K562 (cell line): ENCODE measurements around the gene AHNAK. TPM values are rescaled to one million over a fixed set of nuclear protein-coding genes. Genes with fewer than 3 reads are reported as not detected.
A peak's percentile ranks its signal among the peaks of the same experiment; 100 is the strongest.

Source experiments
- BRCA1 ChIP-seq, 2 experiments: fragments of 450-650 bp in 1 of 2; sonication (generic) in 1 of 2; formaldehyde crosslinking in 1 of 2; IDR thresholded peaks; 2 replicates each; pipeline versions ENCODE4 v1.5.0 to v1.6.1; 2017 to 2020; ENCODE audit warnings: mild to moderate bottlenecking in 1 of 2, missing genetic modification reagents in 1 of 2
- CBX1 ChIP-seq: sonication (generic); IDR thresholded peaks from 2 replicates; pipeline ENCODE4 v1.6.1; 2016; ENCODE audit warnings: antibody characterized with exemption, low read depth, mild to moderate bottlenecking
- DACH1 ChIP-seq: fragments of 450-650 bp; IDR thresholded peaks from 2 replicates; pipeline ENCODE4 v1.6.1; 2018; ENCODE audit not compliant: partially characterized antibody
- DDX20 ChIP-seq: fragments of 450-650 bp; IDR thresholded peaks from 2 replicates; pipeline ENCODE4 v1.6.1; 2016; ENCODE audit warnings: missing genetic modification characterization, low read depth, mild to moderate bottlenecking, missing compliant biosample characterization, moderate library complexity
- DPF2 ChIP-seq: fragments of 450-650 bp; IDR thresholded peaks from 2 replicates; pipeline ENCODE4 v1.6.1; 2016
- EP300 ChIP-seq: IDR thresholded peaks from 2 replicates; pipeline ENCODE4 v1.6.1; 2012; ENCODE audit warnings: low read length, improper control_type of control experiment
- FIP1L1 ChIP-seq: fragments of 200-400 bp; formaldehyde crosslinking; IDR thresholded peaks from 2 replicates; pipeline ENCODE4 v1.6.1; 2018; ENCODE audit warnings: mild to moderate bottlenecking, low read depth, low read length; ENCODE audit not compliant: poor library complexity, severe bottlenecking
- FOXJ3 ChIP-seq: sonication (generic); formaldehyde crosslinking; IDR thresholded peaks from 2 replicates; pipeline ENCODE4 v1.4.0; 2020; ENCODE audit warnings: mild to moderate bottlenecking, missing genetic modification reagents
- GATAD2A ChIP-seq: fragments of 450-650 bp; IDR thresholded peaks from 2 replicates; pipeline ENCODE4 v1.6.1; 2017
- HMBOX1 ChIP-seq: sonication (generic); IDR thresholded peaks from 2 replicates; pipeline ENCODE4 v1.6.1; 2016
- HMGN3 ChIP-seq: IDR thresholded peaks from 2 replicates; pipeline ENCODE4 v1.6.1; 2011; ENCODE audit warnings: borderline replicate concordance, low read depth, mild to moderate bottlenecking, mixed read lengths, low read length; ENCODE audit not compliant: insufficient read length; ENCODE audit errors: extremely low read depth
- IRF2 ChIP-seq: sonication (generic); formaldehyde crosslinking; IDR thresholded peaks from 2 replicates; pipeline ENCODE4 v1.8.1; 2022; ENCODE audit warnings: mild to moderate bottlenecking, missing genetic modification reagents
- KAT2B ChIP-seq: IDR thresholded peaks from one replicate; pipeline ENCODE4 v1.6.1; 2012; ENCODE audit warnings: low read depth, mild to moderate bottlenecking, control low read depth, inconsistent platforms, low read length, moderate library complexity
- MAFK ChIP-seq: IDR thresholded peaks from 2 replicates; pipeline ENCODE4 v1.6.1; 2011; ENCODE audit warnings: low read length, improper control_type of control experiment
- MCM2 ChIP-seq: fragments of 450-650 bp; IDR thresholded peaks from 2 replicates; pipeline ENCODE4 v1.6.1; 2017; ENCODE audit warnings: low read depth, mild to moderate bottlenecking
- NCOA6 ChIP-seq: fragments of 450-650 bp; IDR thresholded peaks from 2 replicates; pipeline ENCODE4 v1.6.1; 2017; ENCODE audit warnings: mild to moderate bottlenecking
- NR4A1 ChIP-seq, 2 experiments: fragments of 250-450 bp in 1 of 2; fragments of 450-650 bp in 1 of 2; sonication (Bioruptor Pico) in 1 of 2; IDR thresholded peaks; 2 replicates each; pipeline versions ENCODE4 v1.4.0 to v1.6.1; 2016 to 2020; ENCODE audit warnings: mild to moderate bottlenecking in 2 of 2, missing compliant biosample characterization in 1 of 2, missing genetic modification characterization in 1 of 2, moderate library complexity in 1 of 2
- RBBP5 ChIP-seq: fragments of 200-600 bp; sonication (generic); IDR thresholded peaks from 2 replicates; pipeline ENCODE4 v1.6.1; 2012; ENCODE audit warnings: borderline replicate concordance, mild to moderate bottlenecking, low read length, control low read depth, inconsistent platforms; ENCODE audit not compliant: insufficient read depth, poor library complexity, severe bottlenecking
- SIN3A ChIP-seq, 2 experiments: fragments of 150-350 bp in 1 of 2; IDR thresholded peaks; 2 replicates each; pipeline ENCODE4 v1.6.1; 2011 to 2016; ENCODE audit warnings: borderline replicate concordance in 2 of 2, low read depth in 2 of 2, low read length in 2 of 2, mild to moderate bottlenecking in 2 of 2, moderate library complexity in 2 of 2; ENCODE audit not compliant: control insufficient read depth in 1 of 2
- SIRT6 ChIP-seq: IDR thresholded peaks from one replicate; pipeline ENCODE4 v1.6.1; 2012; ENCODE audit warnings: low read depth, mild to moderate bottlenecking, control low read depth, inconsistent platforms, low read length, moderate library complexity
- SOX6 ChIP-seq: fragments of 450-650 bp; IDR thresholded peaks from 2 replicates; pipeline ENCODE4 v1.6.1; 2014; ENCODE audit warnings: mild to moderate bottlenecking
- TBP ChIP-seq: optimal IDR thresholded peaks from 2 replicates; pipeline ENCODE3; 2011; ENCODE audit warnings: low read depth, low read length, improper control_type of control experiment
- TGIF2 ChIP-seq: sonication (generic); formaldehyde crosslinking; IDR thresholded peaks from 2 replicates; pipeline ENCODE4 v1.8.1; 2022; ENCODE audit warnings: mild to moderate bottlenecking, missing genetic modification reagents, moderate library complexity
- ZNF408 ChIP-seq: fragments of 250-450 bp; sonication (Bioruptor Pico); IDR thresholded peaks from 2 replicates; pipeline ENCODE4 v1.4.0; 2020; ENCODE audit warnings: low read depth, mild to moderate bottlenecking, moderate library complexity
- ZNF57 ChIP-seq: fragments of 450-650 bp; formaldehyde crosslinking; IDR thresholded peaks from 2 replicates; pipeline ENCODE4 v1.4.0; 2020; ENCODE audit warnings: mild to moderate bottlenecking, moderate library complexity
- polyA plus RNA-seq, 8 experiments: library from polyadenylated mRNA; depleted of rRNA in 4 of 8; stranded (reverse) in 5 of 8; unstranded in 3 of 8; fragments of >200 nt; fragmentation: Nextera tagmentation in 2 of 8; fragmentation: Illumina TruSeq in 1 of 8; extraction: Ambion mirVana in 2 of 8; extraction: Trizol in 1 of 8; gene quantifications; 2 replicates each; pipeline versions ENCODE4 v1.2.1 to v1.2.3, GENCODE V29; 2011 to 2014; ENCODE audit warnings: inconsistent platforms in 1 of 8, missing spikeins in 1 of 8
- total RNA-seq, 7 experiments: library from RNA; depleted of rRNA in 6 of 7; stranded (reverse); fragments of >200 nt in 6 of 7; fragmentation: Illumina TruSeq in 2 of 7; extraction: Trizol in 2 of 7; gene quantifications; 2 replicates each; pipeline versions ENCODE4 v1.2.1 to v1.2.3, GENCODE V29; 2011 to 2021; ENCODE audit warnings: low replicate concordance in 1 of 7
- TF ChIP-seq, protein P1 (sequence below): fragments of 250-450 bp; sonication (Bioruptor Pico); IDR thresholded peaks from 2 replicates; pipeline ENCODE4 v1.9.0; 2021; ENCODE audit warnings: mild to moderate bottlenecking, inconsistent platforms

The AHNAK gene
- total and polyA plus RNA-seq, 9 of the 15 experiments (the other 6 are each of a cell fraction or from before 2014, with no cell fraction given) = 1.5 to 89.7 (median 45.0) TPM

GRCh38 chr11:62461740-62462507, 84.7 kb downstream of the AHNAK start (continued):
- TF ChIP-seq DACH1 (peak; percentile 4), MAFK (peak; percentile 67), MCM2 (no peak), IRF2 (CRISPR knock-in tag) (no peak), SOX6 (no peak), FOXJ3 (CRISPR knock-in tag) (no peak), ZNF57 (no peak), KAT2B (no peak), GATAD2A (0 out of 2 replicates have a peak, but pooled peaks have one; percentile 15), TGIF2 (CRISPR knock-in tag) (no peak), RBBP5 (no peak), CBX1 (no peak), SIRT6 (no peak), HMGN3 (no peak), FIP1L1 (no peak), BRCA1 (IDR thresholded peaks at IDR 0.05) (no peak), BRCA1 (CRISPR knock-in tag; IDR thresholded peaks at IDR 0.05) (no peak), SIN3A (IDR thresholded peaks at IDR 0.05; ENCODE audit: borderline replicate concordance in 2 of 2, control insufficient read depth in 1 of 2, low read depth in 2 of 2, low read length in 2 of 2) (no peak), NR4A1 (CRISPR knock-in tag; IDR thresholded peaks at IDR 0.05) (no peak), NR4A1 (tag; IDR thresholded peaks at IDR 0.05) (0 out of 2 replicates have a peak, but pooled peaks have one; percentile 27), EP300 (peak; percentile 64; the same call in 1 of the 2 replicates), ZNF408 (CRISPR knock-in tag) (no peak), HMBOX1 (peak; percentile 34; the same call in 1 of the 2 replicates), TBP (peak; percentile 59), DPF2 (peak; percentile 57), DDX20 (no peak), NCOA6 (no peak)
- TF ChIP-seq, protein P1, sequence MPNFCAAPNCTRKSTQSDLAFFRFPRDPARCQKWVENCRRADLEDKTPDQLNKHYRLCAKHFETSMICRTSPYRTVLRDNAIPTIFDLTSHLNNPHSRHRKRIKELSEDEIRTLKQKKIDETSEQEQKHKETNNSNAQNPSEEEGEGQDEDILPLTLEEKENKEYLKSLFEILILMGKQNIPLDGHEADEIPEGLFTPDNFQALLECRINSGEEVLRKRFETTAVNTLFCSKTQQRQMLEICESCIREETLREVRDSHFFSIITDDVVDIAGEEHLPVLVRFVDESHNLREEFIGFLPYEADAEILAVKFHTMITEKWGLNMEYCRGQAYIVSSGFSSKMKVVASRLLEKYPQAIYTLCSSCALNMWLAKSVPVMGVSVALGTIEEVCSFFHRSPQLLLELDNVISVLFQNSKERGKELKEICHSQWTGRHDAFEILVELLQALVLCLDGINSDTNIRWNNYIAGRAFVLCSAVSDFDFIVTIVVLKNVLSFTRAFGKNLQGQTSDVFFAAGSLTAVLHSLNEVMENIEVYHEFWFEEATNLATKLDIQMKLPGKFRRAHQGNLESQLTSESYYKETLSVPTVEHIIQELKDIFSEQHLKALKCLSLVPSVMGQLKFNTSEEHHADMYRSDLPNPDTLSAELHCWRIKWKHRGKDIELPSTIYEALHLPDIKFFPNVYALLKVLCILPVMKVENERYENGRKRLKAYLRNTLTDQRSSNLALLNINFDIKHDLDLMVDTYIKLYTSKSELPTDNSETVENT (CRISPR knock-in tag) = no peak
